ENCODE results near the gene PYGL.
"Not testable (repeated sequence)": the region's sequence is repeated elsewhere in the genome, so short reads cannot be mapped to it uniquely, and the experiment has no call there.

The PYGL gene

GRCh38 chr14:50943261-50943942 is 881 bp downstream of the PYGL start:
- H3K36me3 Mint-ChIP-seq (ENCODE audit: low read depth), result no peaks in the 10 kb centered on the region
- H3K27ac Mint-ChIP-seq, result no peak overlapping the region
- peak overlapping the region; percentile 61 for H3K4me3 Mint-ChIP-seq
- peaks cover 39% of the 10 kb centered on the region for H3K27me3 Mint-ChIP-seq (ENCODE audit: low read depth)
- peaks cover 7% of the 10 kb centered on the region for H3K4me1 Mint-ChIP-seq (ENCODE audit: low read depth)
- no peaks in the 10 kb centered on the region for H3K9me3 Mint-ChIP-seq

GRCh38 chr14:50941638-50942037 is 2.6 kb downstream of the PYGL start:
- H3K9me3 Mint-ChIP-seq; H3K27ac Mint-ChIP-seq; H3K36me3 Mint-ChIP-seq (ENCODE audit: low read depth); H3K4me1 Mint-ChIP-seq (ENCODE audit: low read depth); H3K4me3 Mint-ChIP-seq: not testable (repeated sequence)
- peaks cover 43% of the 10 kb centered on the region for H3K27me3 Mint-ChIP-seq (ENCODE audit: low read depth)

GRCh38 chr14:50941151-50941550 is 3.1 kb downstream of the PYGL start:
- Mint-ChIP-seq H3K27me3 (ENCODE audit: low read depth) (peaks cover 43% of the 10 kb centered on the region), H3K9me3 (no peaks in the 10 kb centered on the region), H3K36me3 (ENCODE audit: low read depth) (no peaks in the 10 kb centered on the region), H3K4me1 (ENCODE audit: low read depth) (peaks cover 7% of the 10 kb centered on the region), H3K27ac (no peak overlapping the region), H3K4me3 (no peak overlapping the region)

- Mint-ChIP-seq H3K4me3 (no peak overlapping the region), H3K27ac (no peak overlapping the region), H3K36me3 (ENCODE audit: low read depth) (no peaks in the 10 kb centered on the region), H3K27me3 (ENCODE audit: low read depth) (peaks cover 22% of the 10 kb centered on the region), H3K4me1 (ENCODE audit: low read depth) (no peaks in the 10 kb centered on the region), H3K9me3 (no peaks in the 10 kb centered on the region)
These were observed 6.5 kb downstream of the PYGL start for GRCh38 chr14:50937800-50938199.

- H3K9me3 Mint-ChIP-seq, result no peaks in the 10 kb centered on the region
- H3K27ac Mint-ChIP-seq, result no peak overlapping the region
- no peaks in the 10 kb centered on the region for H3K4me1 Mint-ChIP-seq (ENCODE audit: low read depth)
- no peak overlapping the region for H3K4me3 Mint-ChIP-seq
- peaks cover 19% of the 10 kb centered on the region for H3K27me3 Mint-ChIP-seq (ENCODE audit: low read depth)
- no peaks in the 10 kb centered on the region for H3K36me3 Mint-ChIP-seq (ENCODE audit: low read depth)
These were observed 7.0 kb downstream of the PYGL start for GRCh38 chr14:50937325-50937724.

- Mint-ChIP-seq H3K4me1 (ENCODE audit: low read depth) (no peaks in the 10 kb centered on the region), H3K9me3 (no peaks in the 10 kb centered on the region), H3K36me3 (ENCODE audit: low read depth) (no peaks in the 10 kb centered on the region), H3K4me3 (no peak overlapping the region), H3K27ac (no peak overlapping the region), H3K27me3 (ENCODE audit: low read depth) (peaks cover 20% of the 10 kb centered on the region)
These were observed 7.4 kb downstream of the PYGL start for GRCh38 chr14:50936882-50937281.

GRCh38 chr14:50936016-50936340 is 8.3 kb downstream of the PYGL start:
- H3K27ac Mint-ChIP-seq, result no peak overlapping the region
- H3K9me3 Mint-ChIP-seq, result no peaks in the 10 kb centered on the region
- peaks cover 12% of the 10 kb centered on the region for H3K27me3 Mint-ChIP-seq (ENCODE audit: low read depth)
- no peaks in the 10 kb centered on the region for H3K4me1 Mint-ChIP-seq (ENCODE audit: low read depth)
- no peaks in the 10 kb centered on the region for H3K36me3 Mint-ChIP-seq (ENCODE audit: low read depth)
- H3K4me3 Mint-ChIP-seq, result no peak overlapping the region

GRCh38 chr14:50935126-50936015 is 8.9 kb downstream of the PYGL start:
- H3K27me3 Mint-ChIP-seq (ENCODE audit: low read depth), result peaks cover 12% of the 10 kb centered on the region
- no peaks in the 10 kb centered on the region for H3K4me1 Mint-ChIP-seq (ENCODE audit: low read depth)
- no peak overlapping the region for H3K27ac Mint-ChIP-seq
- no peak overlapping the region for H3K4me3 Mint-ChIP-seq
- no peaks in the 10 kb centered on the region for H3K9me3 Mint-ChIP-seq
- no peaks in the 10 kb centered on the region for H3K36me3 Mint-ChIP-seq (ENCODE audit: low read depth)

GRCh38 chr14:50932592-50933495 is 11.4 kb downstream of the PYGL start:
- Mint-ChIP-seq H3K27me3 (ENCODE audit: low read depth) (peaks cover 18% of the 10 kb centered on the region), H3K4me1 (ENCODE audit: low read depth) (no peaks in the 10 kb centered on the region), H3K36me3 (ENCODE audit: low read depth) (no peaks in the 10 kb centered on the region), H3K4me3 (no peak overlapping the region), H3K9me3 (no peaks in the 10 kb centered on the region), H3K27ac (no peak overlapping the region)

GRCh38 chr14:50932156-50932555 is 12.1 kb downstream of the PYGL start:
- no peaks in the 10 kb centered on the region for H3K36me3 Mint-ChIP-seq (ENCODE audit: low read depth)
- no peak overlapping the region for H3K27ac Mint-ChIP-seq
- H3K9me3 Mint-ChIP-seq, result no peaks in the 10 kb centered on the region

GRCh38 chr14:50931559-50931958 is 12.7 kb downstream of the PYGL start:
- H3K27me3 Mint-ChIP-seq (ENCODE audit: low read depth), result peaks cover 14% of the 10 kb centered on the region
- H3K27ac Mint-ChIP-seq, result no peak overlapping the region
- no peaks in the 10 kb centered on the region for H3K9me3 Mint-ChIP-seq
- H3K4me1 Mint-ChIP-seq (ENCODE audit: low read depth), result no peaks in the 10 kb centered on the region
- H3K4me3 Mint-ChIP-seq, result no peak overlapping the region
- no peaks in the 10 kb centered on the region for H3K36me3 Mint-ChIP-seq (ENCODE audit: low read depth)

More at GRCh38 chr14:50932156-50932555, 12.1 kb downstream of the PYGL start:
- H3K4me1 Mint-ChIP-seq (ENCODE audit: low read depth), result no peaks in the 10 kb centered on the region
- no peak overlapping the region for H3K4me3 Mint-ChIP-seq
- peaks cover 14% of the 10 kb centered on the region for H3K27me3 Mint-ChIP-seq (ENCODE audit: low read depth)

GRCh38 chr14:50929506-50929905 is 14.8 kb downstream of the PYGL start:
- Mint-ChIP-seq H3K4me3 (no peak overlapping the region), H3K9me3 (no peaks in the 10 kb centered on the region), H3K36me3 (ENCODE audit: low read depth) (no peaks in the 10 kb centered on the region), H3K27me3 (ENCODE audit: low read depth) (peaks cover 23% of the 10 kb centered on the region), H3K4me1 (ENCODE audit: low read depth) (no peaks in the 10 kb centered on the region), H3K27ac (no peak overlapping the region)

- Mint-ChIP-seq H3K4me1 (ENCODE audit: low read depth) (no peaks in the 10 kb centered on the region), H3K36me3 (ENCODE audit: low read depth) (no peaks in the 10 kb centered on the region), H3K27ac (no peak overlapping the region), H3K9me3 (no peaks in the 10 kb centered on the region), H3K27me3 (ENCODE audit: low read depth) (peaks cover 23% of the 10 kb centered on the region), H3K4me3 (no peak overlapping the region)
These were observed 16.2 kb downstream of the PYGL start for GRCh38 chr14:50928002-50928635.

GRCh38 chr14:50926851-50927386 is 17.4 kb downstream of the PYGL start:
- Mint-ChIP-seq H3K4me1 (ENCODE audit: low read depth) (no peaks in the 10 kb centered on the region), H3K36me3 (ENCODE audit: low read depth) (no peaks in the 10 kb centered on the region), H3K27ac (no peak overlapping the region), H3K4me3 (no peak overlapping the region), H3K9me3 (no peaks in the 10 kb centered on the region), H3K27me3 (ENCODE audit: low read depth) (peaks cover 20% of the 10 kb centered on the region)
